Islet precursor cell (in vitro differentiated cells): ENCODE results near the gene JAKMIP1.

Experiments used
- DNase-seq: peaks from one replicate; pipeline ENCODE4 v3.0.0-alpha.2; 2018

Gene JAKMIP1

DNA sequence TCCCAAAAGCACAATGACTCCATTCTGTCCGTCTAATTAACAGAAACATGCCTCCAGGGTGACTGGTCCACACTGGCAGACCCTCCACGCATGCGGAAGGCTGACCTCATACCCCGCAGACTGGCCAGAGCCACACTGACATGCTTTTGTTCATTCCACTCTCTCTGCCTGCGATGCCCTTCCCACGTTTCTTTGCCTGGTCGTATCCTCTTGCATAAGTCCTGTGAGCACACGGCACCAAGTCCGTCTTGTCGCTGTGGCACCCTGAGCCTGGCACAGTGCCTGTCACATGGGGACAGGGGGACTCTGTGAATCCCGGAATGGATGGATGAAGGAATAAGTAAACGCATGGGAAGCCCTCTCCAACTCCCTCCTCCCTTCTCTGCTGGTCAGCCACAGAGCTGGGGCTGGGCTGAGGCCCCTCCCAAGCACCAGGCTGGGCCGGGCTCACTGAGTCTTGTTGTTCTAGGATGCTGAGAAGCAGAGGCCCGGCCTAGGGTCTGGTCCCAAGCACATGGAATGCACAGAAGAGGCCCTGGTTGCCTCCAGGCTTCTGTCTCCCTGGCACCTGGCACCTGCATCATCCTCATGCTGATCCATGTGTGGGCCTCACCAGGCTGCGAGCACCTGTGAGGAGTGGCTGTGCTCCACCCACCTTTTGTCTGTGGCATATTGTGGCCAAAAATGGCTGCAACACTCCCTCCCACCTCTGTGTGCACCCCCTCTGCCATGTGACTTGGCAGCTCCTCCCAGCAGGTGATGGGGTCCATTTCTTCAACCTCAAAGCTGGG is 143.2 kb downstream of the JAKMIP1 start:
- DNase-seq: peak; percentile 86

DNA sequence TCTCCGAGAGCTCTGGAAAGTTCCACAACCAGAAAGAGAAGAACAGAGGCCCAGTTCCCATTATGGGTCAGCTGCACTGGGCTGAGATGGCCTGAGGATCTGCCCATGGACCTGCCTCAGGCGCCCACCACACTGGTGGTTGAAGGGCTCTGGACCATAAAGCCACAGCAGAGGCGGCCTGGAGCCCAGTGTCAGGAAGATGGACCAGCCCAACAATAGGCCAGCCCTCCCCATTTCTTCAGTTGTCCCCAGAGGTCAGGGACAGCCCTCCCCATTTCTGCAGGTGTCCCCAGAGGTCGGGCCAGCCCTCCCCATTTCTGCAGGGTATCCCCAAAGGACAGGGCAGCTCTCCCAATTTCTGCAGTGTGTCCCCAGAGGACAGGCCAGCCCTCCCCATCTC is 144.9 kb downstream of the JAKMIP1 start:
- no peak for DNase-seq

DNA sequence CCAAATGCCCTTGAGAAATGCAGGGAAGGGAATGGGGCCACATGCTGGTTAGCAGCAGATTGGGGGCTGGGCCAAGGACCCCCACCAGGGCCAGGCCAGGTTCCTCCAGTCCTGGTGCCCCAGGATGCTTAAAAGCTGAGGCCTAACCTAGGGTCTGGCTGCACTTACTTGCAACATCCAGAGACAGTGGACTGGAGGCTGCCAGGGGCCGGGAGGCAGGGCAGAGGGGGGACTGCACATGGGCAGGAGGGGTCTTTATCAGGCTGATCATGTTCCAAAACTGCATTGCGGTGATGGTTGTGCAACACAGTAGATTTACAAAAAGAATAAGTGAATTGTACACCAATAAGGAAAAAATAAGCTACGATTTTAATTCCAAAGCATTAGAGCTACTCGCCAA is 145.3 kb downstream of the JAKMIP1 start:
- DNase-seq: no peak

DNA sequence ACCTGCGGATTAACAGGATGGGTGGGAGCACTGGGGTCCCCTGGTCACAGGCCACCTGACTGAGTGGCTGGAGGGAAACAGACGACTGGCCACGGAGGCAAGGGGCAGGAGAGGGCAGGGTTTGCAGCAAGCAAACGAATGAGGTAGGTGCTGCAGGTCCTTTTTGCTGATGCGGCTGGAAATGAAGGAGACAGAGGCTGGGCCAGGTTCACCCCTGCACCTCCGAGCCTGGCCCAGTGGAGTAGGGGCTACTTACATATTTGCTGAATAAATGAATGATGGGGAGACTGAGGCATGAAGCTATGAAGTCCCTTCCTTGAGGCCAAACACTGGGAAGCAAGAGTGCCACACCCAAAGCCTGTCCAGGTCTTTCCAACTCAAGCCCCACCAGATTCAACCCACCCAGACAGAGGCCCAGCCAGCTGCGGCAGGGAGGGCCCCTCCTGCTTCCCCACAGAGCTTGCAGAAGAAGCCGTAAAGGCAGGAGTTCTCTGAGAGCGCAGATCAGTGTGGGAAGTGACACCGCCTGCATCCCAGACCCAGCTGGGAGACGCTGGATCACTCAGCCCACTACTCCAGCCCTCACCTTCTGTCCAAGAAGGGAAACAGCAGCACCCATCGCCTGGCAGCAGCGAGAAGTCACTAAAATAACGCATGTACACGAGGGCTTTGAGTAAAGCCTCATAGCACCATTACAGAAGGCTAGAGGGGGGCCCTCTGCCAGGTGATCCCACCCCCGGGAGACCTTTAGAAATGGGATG is 146.0 kb downstream of the JAKMIP1 start:
- no peak for DNase-seq

DNA sequence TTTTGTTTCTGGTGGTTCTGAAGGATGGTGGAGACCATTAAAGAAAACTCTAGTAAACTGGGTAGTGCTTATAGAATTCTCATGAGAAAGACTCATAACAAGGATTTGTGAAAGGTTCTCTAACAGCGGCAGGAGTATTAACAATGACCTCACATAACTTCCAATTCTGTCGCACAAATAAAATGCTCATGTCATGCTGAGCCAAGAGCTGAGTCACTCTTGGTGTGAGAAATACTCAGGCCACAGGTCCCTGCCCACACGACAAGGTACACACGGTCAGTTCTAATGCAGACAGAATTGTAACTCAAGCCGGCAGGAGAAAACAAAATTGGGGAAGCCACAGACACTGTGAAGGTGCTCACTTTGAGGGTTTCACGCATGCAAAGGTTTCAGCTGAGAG is 147.7 kb downstream of the JAKMIP1 start:
- no peak for DNase-seq

DNA sequence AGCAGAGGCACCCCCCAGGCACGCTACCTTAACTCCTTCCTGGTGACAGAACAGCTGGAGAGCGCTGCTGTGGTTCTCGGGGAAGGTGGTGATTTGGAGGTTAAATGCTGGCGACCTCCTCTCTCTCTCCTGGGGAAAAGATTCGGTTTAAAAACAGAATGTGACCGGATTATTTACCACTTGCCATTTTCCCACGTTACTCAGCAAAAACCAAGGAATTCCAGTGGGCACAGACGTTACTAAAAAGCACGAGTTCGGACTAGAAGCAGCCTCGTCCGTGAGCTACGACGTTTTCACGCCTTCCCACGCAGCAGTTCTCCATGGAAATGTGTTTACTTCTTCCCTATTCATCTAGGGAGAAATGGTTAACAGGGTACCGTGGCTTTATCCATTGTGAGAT is 149.8 kb downstream of the JAKMIP1 start:
- DNase-seq: no peak

DNA sequence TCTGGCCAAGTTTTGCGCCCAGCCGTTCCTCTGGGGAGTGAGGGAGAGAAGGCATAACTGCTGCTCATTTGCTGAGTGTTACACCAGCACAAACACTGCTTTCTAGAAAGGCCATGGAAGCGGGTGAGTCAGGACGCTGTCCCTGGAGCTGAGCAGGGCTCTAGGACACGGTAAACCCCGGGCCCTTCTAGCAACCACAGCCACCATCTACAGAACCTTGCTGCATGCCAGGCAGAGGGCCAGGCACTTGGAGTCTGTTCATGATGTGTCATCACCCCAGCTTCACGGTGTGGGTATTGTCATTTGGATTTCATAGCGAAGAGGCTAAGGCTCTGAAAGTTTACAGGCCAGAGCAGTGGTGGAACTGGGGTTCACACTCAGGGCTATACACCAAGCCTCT is 150.4 kb downstream of the JAKMIP1 start:
- no peak for DNase-seq

DNA sequence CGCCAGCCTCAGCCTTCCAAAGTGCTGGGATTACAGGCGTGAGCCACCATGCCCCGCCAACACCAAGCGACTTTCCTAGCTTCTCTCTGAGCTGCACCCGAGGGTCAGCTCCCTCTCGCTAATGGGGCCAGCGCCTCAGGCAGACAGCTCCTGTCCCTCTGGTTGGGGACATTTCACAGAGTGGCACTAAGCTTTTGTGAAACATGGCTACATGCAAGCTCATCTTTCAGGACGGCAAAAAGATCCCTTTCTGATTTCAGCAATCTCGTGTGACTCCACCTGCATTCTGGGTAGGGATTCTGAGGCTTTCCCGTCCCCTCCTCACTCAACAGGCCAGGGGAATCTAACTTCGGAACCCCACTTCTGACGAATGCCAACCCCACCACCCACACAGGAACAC is 151.1 kb downstream of the JAKMIP1 start:
- DNase-seq: no peak

DNA sequence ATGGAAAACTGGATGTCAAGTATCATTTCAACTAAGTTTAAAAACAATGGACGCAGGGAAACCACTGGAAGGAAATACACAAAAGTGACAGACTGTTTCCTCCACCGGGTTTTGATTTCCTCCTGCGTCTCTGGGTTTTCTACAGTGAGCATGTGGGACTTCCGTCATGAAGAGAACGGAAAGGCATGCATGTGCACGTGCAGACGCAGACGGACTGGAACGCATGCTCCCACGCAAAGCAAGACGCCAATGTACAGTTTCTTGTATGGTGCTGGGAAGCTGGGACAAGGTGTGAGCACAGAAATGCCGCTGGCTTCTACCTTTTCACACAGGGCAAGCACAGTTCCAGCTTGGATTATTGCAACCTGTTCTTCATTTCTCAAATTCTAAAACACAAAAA is 151.8 kb downstream of the JAKMIP1 start:
- DNase-seq: no peak

DNA sequence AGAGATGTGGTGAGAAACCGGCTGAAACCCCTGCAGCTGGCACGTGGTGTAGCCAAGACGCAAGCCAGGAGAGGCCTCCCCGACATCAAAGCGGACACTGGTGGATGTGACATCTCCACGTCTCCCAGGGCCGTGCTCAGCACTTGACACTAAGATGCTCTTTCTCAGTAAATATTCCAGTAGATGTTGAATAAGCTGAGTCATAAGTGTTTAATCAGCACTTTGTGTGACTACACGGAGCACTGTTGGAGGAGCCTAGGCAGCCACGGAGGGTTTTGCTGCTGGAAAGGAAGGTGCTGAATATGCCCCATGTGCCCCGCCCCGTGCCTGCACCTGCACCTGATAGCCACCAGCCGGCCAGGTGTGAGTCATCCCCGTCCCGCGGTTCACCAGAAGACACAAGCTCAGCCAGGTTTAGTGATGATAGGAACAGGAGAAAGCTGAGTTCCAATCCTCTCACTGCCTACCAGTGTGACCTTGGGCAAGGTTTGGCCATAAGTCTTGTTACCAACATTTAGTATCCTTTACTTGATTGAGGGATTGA is 153.1 kb downstream of the JAKMIP1 start:
- peak; percentile 71 for DNase-seq

DNA sequence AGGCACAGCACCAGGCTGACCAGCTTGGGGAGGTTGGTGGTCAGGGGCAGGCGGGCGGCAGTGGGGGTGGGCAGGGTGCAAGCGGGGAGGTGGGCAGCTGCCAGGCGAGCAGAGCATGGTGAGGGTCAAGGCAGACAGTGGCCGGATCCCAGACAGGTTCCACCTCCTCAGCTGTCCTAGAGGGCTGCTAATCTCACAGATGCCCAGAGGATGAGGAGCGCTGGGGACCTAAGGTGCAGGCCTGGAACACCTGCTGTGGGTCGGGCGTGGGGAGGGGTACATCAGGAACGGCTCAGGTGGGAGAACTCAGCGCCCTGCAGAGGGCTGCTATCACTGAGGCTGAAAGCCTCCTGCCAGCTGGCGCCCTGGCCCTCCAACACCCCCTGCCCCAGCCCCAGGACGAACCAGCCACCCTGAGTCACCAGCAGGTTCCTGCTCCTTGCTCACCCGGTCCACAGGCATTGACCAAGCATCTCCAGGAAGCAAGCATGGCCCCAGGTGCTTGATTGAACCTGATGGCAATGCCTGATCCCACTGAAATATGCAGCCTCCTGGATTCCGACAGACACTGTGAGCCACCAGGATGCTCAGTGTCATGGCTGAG is 153.7 kb downstream of the JAKMIP1 start:
- DNase-seq: no peak

DNA sequence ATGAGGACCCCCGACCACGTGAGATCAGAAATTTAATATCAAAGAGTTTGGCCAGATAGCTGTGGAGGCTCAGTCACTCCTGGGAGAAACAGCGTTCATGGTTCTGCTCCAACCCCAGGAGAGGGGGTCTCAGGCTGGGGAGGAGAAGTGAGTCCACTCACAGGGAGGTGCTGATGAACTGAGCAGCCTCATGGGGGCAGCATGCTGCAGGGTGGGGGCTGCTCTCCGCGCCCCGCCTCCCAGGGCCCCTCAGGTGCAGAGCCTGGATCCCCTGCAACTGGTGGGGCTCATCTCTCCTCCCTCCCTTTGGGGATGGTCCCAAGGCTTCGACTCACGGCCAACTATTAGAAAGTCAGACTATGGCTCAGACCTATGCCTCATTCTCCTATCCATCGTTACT is 155.5 kb downstream of the JAKMIP1 start:
- DNase-seq: no peak

DNA sequence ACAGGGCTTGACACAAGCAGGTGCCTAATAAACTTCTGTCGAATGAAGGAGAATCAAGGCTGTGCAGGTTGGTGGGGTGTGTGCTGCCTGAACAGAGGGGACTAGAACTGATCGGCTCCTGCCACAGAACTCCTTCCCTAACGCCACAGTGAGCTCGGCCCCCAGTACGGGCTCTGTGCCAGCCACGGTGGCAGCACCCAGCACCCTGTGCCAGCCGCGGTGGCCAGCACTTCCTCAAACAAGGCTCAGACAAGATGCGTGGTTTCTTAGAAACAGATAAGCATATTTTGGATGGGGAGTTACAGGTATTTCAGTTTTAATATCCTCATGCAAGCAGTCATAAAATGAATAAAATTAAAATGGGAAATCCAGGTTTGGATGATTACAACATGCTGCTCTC is 156.1 kb downstream of the JAKMIP1 start:
- DNase-seq: no peak

DNA sequence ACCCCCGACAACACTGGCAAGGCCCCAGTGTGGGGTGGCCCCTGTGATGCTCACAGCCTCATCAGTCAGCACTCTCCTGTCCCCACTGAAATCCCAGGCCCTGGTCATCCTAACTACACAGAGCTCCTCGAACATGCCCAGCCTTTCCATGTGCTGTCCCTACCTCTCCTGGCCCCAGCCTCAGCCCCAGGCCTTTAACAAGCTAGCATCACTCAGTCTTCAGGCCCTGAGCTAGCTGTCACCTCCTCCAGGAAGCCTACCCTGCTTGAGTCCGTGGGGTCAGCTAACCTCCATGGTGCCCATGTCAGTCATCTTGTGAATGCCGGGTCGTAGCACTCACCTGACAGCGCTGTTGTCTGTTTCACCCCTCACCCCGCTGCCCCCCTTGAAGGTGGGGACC is 156.5 kb downstream of the JAKMIP1 start:
- no peak for DNase-seq

DNA sequence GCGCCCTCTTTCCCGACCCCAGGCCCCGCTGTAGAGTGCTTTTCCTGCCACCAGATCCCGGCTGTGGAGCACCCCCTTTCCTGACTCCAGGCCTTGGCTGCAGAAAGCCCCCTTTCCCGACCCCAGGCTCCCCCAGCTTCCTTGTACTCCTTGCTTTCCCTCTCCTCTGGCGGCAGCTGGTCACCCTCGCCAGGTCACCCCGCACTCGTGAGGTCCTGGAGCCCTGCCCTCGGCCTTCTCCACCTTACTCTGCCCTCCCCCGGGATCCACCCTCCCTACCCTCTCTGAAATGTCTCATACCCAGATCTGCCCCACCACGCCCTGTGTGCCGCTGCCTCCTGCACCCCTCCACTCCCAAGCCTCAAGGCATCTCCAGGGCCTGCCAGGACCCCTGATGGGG is 157.2 kb downstream of the JAKMIP1 start:
- DNase-seq: no peak

DNA sequence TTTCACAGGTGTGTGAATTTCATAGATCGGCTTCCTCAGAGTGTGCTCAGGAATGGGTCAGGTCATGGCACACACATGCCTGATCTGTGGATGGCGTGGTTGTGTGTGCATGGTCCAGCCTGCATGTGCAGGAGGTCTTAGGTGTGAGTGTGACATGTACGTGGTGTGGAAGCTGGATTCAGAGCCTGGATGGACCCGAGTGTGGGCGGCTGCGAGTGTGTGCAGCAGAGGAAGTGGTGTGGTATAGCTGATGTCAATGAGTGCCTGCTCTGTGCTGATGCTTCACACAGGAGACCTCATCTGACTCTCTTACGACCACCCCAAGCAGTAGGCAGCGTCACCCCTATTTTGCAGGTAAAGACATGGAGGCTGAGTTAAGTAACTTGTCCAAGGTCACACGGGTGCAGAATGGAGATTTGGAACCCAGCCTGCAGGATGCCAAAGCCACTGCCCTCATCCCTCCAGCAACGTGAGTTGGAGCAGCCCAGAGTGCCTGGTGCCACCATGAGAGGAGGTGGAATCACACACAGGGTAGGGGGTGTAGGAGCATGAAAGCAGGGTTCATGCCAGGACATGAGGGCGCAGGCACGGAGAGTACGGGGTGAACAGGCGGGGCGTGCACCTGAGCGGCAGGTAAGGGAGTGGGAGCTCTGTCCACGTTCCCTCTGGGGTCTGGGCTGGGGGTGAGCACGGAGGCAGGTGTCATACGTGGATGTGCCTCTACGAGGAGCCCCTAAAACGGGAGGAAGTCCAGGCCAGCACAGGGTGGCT is 157.9 kb downstream of the JAKMIP1 start:
- DNase-seq: no peak

DNA sequence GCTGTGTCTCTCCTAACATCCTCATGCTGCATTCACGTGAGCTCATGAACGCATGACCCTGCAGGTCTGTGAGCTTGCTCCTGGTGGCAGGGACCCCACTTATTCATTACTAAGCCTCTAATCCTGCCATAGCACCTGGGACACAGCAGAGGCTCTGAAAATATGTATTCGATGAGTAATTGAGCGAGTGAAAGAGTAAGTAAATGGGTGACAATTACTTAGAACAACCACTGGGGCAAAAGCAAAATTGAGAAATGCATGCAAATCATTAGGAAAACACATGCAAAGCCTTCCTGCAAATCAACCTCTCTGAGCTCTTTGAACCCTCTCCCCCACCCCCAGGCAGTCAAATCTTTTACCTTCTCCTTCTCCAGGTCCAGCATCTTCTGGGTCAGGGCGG is 158.5 kb downstream of the JAKMIP1 start:
- DNase-seq: no peak

DNA sequence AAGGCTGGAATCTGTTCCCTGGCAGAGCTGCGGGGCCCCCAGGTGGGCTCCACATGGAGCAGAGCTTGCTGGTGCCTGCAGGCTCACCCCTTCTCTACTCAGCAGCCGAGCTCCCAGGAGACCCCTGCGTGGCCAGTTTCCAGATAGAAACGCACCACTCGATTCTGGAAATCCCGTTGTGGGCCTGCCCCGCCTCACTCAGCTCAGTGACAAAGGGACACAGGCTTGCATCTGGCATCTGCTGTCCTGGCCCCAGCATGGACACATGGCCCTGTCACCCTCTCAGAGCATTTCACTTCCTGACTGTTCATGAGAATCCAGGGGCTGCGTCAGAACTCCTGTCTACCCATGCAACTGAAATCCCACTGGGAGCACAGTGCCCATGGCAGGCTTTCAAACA is 161.6 kb downstream of the JAKMIP1 start:
- no peak for DNase-seq

DNA sequence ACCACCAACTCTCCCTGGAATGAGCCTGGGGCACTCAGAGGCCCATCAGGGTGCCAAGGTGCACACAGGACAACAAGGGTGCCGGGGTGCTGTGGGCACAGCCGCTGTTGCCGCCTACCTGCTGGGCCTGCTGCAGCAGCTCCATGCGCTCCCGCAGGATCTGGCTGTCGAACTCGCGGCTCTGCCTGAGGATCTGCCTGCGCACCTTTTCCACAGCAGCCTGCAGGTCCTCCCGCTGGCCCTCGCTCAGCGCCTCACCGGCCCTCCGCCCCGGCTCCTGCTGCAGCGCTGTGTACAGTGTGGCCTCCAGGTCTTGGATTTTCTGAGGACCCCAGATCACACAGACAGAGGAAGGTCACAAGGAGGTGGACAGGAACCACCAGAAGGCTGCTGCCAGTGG is 164.6 kb downstream of the JAKMIP1 start:
- DNase-seq: no peak

DNA sequence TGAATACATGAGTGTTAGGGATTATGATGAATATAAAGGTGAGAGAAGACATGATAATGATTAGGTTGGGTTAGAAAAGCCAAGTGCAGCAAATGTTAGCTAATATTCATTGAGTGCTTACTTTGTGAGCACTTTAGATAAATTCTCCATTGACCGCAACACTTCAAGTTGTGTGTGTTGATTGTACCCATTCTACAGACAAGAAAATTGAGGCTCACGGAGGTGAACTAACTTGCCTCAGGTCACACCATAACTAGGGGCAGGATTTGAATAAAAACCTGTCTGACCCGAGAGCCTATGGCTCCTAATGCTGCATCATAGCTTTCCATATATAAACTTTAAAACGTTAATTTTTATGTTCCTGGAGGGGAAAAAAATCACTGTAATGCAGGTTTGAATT is 167.0 kb downstream of the JAKMIP1 start:
- DNase-seq: no peak

DNA sequence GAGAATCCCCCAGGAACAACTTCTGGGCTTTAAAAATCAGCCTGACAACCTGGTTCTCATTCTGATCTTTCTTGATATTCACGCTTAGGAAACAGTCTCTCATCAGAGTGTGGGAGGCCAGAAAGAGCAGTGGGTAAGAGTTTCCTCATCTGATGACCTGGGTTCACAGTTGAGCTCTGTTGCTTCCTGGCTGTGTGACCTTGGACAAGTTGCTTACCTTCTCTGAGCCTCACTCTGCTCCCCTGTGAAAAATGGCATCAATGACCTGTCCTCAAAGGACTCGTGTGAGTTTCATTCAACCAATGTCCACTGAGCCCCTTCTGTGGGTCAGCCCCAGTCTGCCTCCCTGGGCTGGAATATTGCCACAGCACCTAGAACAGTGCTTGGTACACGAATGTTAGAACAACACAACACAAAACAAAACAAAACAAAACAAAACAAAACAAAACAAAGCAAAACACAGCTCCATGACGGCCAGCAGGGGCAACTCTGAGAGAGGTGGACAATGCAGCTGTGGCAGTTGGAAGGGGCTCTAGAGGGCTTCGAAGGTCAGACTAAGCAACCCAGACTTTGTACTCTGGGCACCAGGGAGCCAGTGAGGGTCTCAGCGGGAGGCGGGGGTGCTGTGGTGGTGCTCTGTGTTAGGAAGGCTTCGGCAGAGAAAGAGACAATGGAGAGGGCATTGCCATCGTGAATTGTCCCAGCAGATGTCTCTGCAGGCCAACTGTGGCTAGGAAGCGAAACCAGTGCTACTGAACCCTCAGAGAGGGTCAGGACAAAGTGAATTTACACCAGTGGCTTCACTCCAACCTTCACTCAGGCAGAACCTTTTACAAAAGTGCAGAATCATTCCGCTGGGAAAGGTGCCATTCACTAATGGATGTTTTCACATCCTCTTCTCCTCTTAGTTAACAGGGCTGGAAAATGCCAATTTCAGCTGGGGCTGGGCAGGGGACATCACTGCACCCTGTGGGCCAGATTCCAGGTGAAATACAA is 167.8 kb downstream of the JAKMIP1 start:
- no peak for DNase-seq

DNA sequence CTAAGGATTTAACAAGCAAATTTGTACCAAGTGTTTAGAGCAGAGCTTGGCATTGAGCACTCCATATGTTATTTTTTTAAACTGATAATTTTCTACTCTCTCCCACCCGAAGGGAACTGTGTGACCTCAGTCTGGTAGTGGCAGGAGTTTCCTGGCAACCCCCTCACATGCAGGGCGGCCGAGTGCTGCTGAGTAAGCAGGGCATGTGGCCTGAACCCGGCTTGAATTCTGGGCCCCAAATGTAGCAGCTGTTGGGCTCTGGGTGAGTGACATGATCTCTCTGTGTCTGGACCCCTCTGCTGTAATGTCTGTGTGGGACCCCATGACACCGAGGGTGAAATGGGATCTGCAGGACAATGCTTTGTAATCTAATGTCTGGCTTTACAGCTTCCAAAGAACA is 168.5 kb downstream of the JAKMIP1 start:
- DNase-seq: no peak
